Urinary bladder (tissue), 4 donors: ENCODE data around the gene RAB10. TPM values are rescaled to one million over a fixed set of nuclear protein-coding genes. Genes with fewer than 3 reads are reported as not detected.
A peak's percentile ranks its signal among the peaks of the same experiment; 100 is the strongest.
"Not testable (repeated sequence)": the region's sequence is repeated elsewhere in the genome, so short reads cannot be mapped to it uniquely, and the experiment has no call there.

Source experiments
- DNase-seq: peaks from one replicate; pipeline ENCODE4 v3.0.0-alpha.2; 2015; ENCODE audit errors: extremely low spot score
- H3K27ac ChIP-seq: one replicate; pipeline ENCODE4 v1.5.1; 2013; ENCODE audit warnings: low read depth, mild to moderate bottlenecking, moderate library complexity
- H3K36me3 ChIP-seq: one replicate; pipeline ENCODE4 v1.6.1; 2013; ENCODE audit warnings: mild to moderate bottlenecking, moderate library complexity; ENCODE audit not compliant: insufficient read depth
- H3K4me1 ChIP-seq: one replicate; pipeline ENCODE4 v1.6.1; 2013; ENCODE audit warnings: mild to moderate bottlenecking, moderate library complexity; ENCODE audit not compliant: insufficient read depth
- H3K4me3 ChIP-seq: one replicate; pipeline ENCODE4 v1.5.1; 2013; ENCODE audit warnings: low read depth, low read length
- WGBS: extraction: QIAGEN DNeasy Blood & Tissue Kit; methylation state at CpG from one replicate; pipeline ENCODE4 v1.1.7; 2013; 5-methylcytosine and 5-hydroxymethylcytosine counted together
- polyA plus RNA-seq: library from polyadenylated mRNA; stranded (reverse); fragments of 200-250 nt; gene quantifications from one replicate; pipeline ENCODE4 v1.2.3, GENCODE V29; 2013
- total RNA-seq: library from RNA; depleted of rRNA; stranded (reverse); fragments of >200 nt; gene quantifications from one replicate; pipeline ENCODE4 v1.2.3, GENCODE V29; 2014
- donor health status: healthy with polysubstance abuse.
- donor health status: healthy.

The RAB10 gene
- total and polyA plus RNA-seq, 2 donors = 80.0 to 106 TPM

GRCh38 chr2:26008095-26008494 is 25.8 kb upstream of the RAB10 start:
- Histone ChIP-seq H3K4me1 (no peaks in the 10 kb centered on the region), H3K4me3 (no peak overlapping the region), H3K36me3 (no peaks in the 10 kb centered on the region), H3K27ac (peak overlapping the region; percentile 39)
- DNase-seq = no peak
- 94% methylated on average over 1 of the region's 1 CpG for WGBS

GRCh38 chr2:26008851-26009566 is 24.9 kb upstream of the RAB10 start:
- DNase-seq = peak; percentile 84
- Histone ChIP-seq H3K4me3 (no peak overlapping the region), H3K27ac (no peak overlapping the region), H3K4me1 (no peaks in the 10 kb centered on the region), H3K36me3 (no peaks in the 10 kb centered on the region)
- WGBS = 73% methylated on average over 2 of the region's 2 CpGs

- DNase-seq = no peak
- WGBS = 83% methylated on average over 2 of the region's 2 CpGs
- no peaks in the 10 kb centered on the region for H3K36me3 ChIP-seq
- H3K4me3 ChIP-seq = no peak overlapping the region
- H3K4me1 ChIP-seq = no peaks in the 10 kb centered on the region
- H3K27ac ChIP-seq = no peak overlapping the region
These were observed 24.3 kb upstream of the RAB10 start for GRCh38 chr2:26009567-26009963.

- no peaks in the 10 kb centered on the region for H3K36me3 ChIP-seq
- DNase-seq = no peak
These were observed 22.9 kb upstream of the RAB10 start for GRCh38 chr2:26010943-26011342.

GRCh38 chr2:26011609-26011989 is 22.3 kb upstream of the RAB10 start:
- DNase-seq = no peak
- WGBS = 64% methylated on average over 6 of the region's 6 CpGs
- H3K4me3 ChIP-seq = no peak overlapping the region
- H3K4me1 ChIP-seq = no peaks in the 10 kb centered on the region
- no peak overlapping the region for H3K27ac ChIP-seq
- no peaks in the 10 kb centered on the region for H3K36me3 ChIP-seq

More at GRCh38 chr2:26010943-26011342, 22.9 kb upstream of the RAB10 start:
- Histone ChIP-seq H3K27ac (no peak overlapping the region), H3K4me3 (no peak overlapping the region), H3K4me1 (no peaks in the 10 kb centered on the region)
- 82% methylated on average over 3 of the region's 3 CpGs for WGBS

- H3K27ac ChIP-seq = peak overlapping the region; percentile 44
- H3K4me1 ChIP-seq = no peaks in the 10 kb centered on the region
- no peak overlapping the region for H3K4me3 ChIP-seq
- DNase-seq = peak; percentile 62
- WGBS = 38% methylated on average over 14 of the region's 14 CpGs
- no peaks in the 10 kb centered on the region for H3K36me3 ChIP-seq
These were observed 21.7 kb upstream of the RAB10 start for GRCh38 chr2:26011990-26012856.

GRCh38 chr2:26013668-26014067 is 20.2 kb upstream of the RAB10 start:
- Histone ChIP-seq H3K27ac (no peak overlapping the region), H3K4me1 (no peaks in the 10 kb centered on the region), H3K36me3 (no peaks in the 10 kb centered on the region), H3K4me3 (no peak overlapping the region)
- no peak for DNase-seq
- whole genome bisulfite sequencing = 83% methylated on average over 1 of the region's 1 CpG

GRCh38 chr2:26016012-26016705 is 17.7 kb upstream of the RAB10 start:
- Histone ChIP-seq H3K4me3 (no peak overlapping the region), H3K36me3 (no peaks in the 10 kb centered on the region), H3K27ac (no peak overlapping the region), H3K4me1 (no peaks in the 10 kb centered on the region)
- 91% methylated on average over 13 of the region's 13 CpGs for WGBS
- DNase-seq = no peak

GRCh38 chr2:26016706-26017045 is 17.2 kb upstream of the RAB10 start:
- not testable (repeated sequence) for H3K4me3 ChIP-seq, DNase-seq, H3K27ac ChIP-seq, H3K4me1 ChIP-seq, H3K36me3 ChIP-seq
- 96% methylated on average over 4 of the region's 4 CpGs for WGBS

GRCh38 chr2:26017464-26018183 is 16.3 kb upstream of the RAB10 start:
- 92% methylated on average over 5 of the region's 5 CpGs for WGBS
- no peak overlapping the region for H3K4me3 ChIP-seq
- no peaks in the 10 kb centered on the region for H3K36me3 ChIP-seq
- DNase-seq = no peak
- no peaks in the 10 kb centered on the region for H3K4me1 ChIP-seq
- peak overlapping the region; percentile 49 for H3K27ac ChIP-seq

- no peak for DNase-seq
- Histone ChIP-seq H3K36me3 (no peaks in the 10 kb centered on the region), H3K4me3 (no peak overlapping the region), H3K27ac (peak overlapping the region; percentile 57), H3K4me1 (no peaks in the 10 kb centered on the region)
- 38% methylated on average over 3 of the region's 3 CpGs for WGBS
These were observed 15.5 kb upstream of the RAB10 start for GRCh38 chr2:26018184-26019055.

- Histone ChIP-seq H3K36me3 (no peaks in the 10 kb centered on the region), H3K4me1 (no peaks in the 10 kb centered on the region), H3K27ac (no peak overlapping the region), H3K4me3 (no peak overlapping the region)
- WGBS = 73% methylated on average over 4 of the region's 4 CpGs
- DNase-seq = no peak
These were observed 13.6 kb upstream of the RAB10 start for GRCh38 chr2:26020231-26020640.
